Activated T-helper 17 cell treated with anti-CD3 and anti-CD28 coated beads, Interleukin-2, amount 50 U/mL, for 72 hours (primary cell): ENCODE data around the gene ASAP2. TPM values are rescaled to one million over a fixed set of nuclear protein-coding genes. Genes with fewer than 3 reads are reported as not detected.
A peak's percentile ranks its signal among the peaks of the same experiment; 100 is the strongest.

Experiments
- ATAC-seq: fragments of 150-1000 bp; cut with Tn5 transposase; replicated peaks from 2 replicates; pipeline ENCODE4 v1.10.0; 2021; ENCODE audit warnings: mild to moderate bottlenecking, moderate library complexity
- H3K27ac Mint-ChIP-seq: one replicate; pipeline ENCODE4 v1.8.0; 2022; ENCODE audit warnings: mixed read lengths
- H3K27me3 Mint-ChIP-seq: one replicate; pipeline ENCODE4 v1.8.0; 2022; ENCODE audit warnings: mixed read lengths
- H3K36me3 Mint-ChIP-seq: one replicate; pipeline ENCODE4 v1.8.0; 2022; ENCODE audit warnings: low read depth, mild to moderate bottlenecking, mixed read lengths
- H3K4me1 Mint-ChIP-seq: one replicate; pipeline ENCODE4 v1.8.0; 2022; ENCODE audit warnings: mixed read lengths
- H3K4me3 Mint-ChIP-seq: one replicate; pipeline ENCODE4 v1.8.0; 2022; ENCODE audit warnings: mild to moderate bottlenecking, mixed read lengths
- H3K9me3 Mint-ChIP-seq: one replicate; pipeline ENCODE4 v1.8.0; 2022; ENCODE audit warnings: mixed read lengths
- total RNA-seq, 2 donors: library from RNA; stranded (reverse); gene quantifications; one replicate each; pipeline ENCODE4 v1.2.3, GENCODE V29; 2022

ASAP2 gene
- total RNA-seq, 2 donors from 2014 or later, result 0.17 to 0.19 TPM

- no peaks in the 10 kb centered on the region for H3K36me3 Mint-ChIP-seq
- peaks cover 51% of the 10 kb centered on the region for H3K27me3 Mint-ChIP-seq
- H3K9me3 Mint-ChIP-seq, result no peaks in the 10 kb centered on the region
- no peak overlapping the region for H3K4me3 Mint-ChIP-seq
- H3K4me1 Mint-ChIP-seq, result no peaks in the 10 kb centered on the region
- H3K27ac Mint-ChIP-seq, result no peak overlapping the region
- ATAC-seq, result no peak
Observed at GRCh38 chr2:9228088-9228751, 21.6 kb downstream of the ASAP2 start.

- Mint-ChIP-seq H3K4me3 (no peak overlapping the region), H3K4me1 (no peaks in the 10 kb centered on the region), H3K9me3 (no peaks in the 10 kb centered on the region), H3K27ac (no peak overlapping the region), H3K36me3 (no peaks in the 10 kb centered on the region), H3K27me3 (peaks cover 51% of the 10 kb centered on the region)
- ATAC-seq, result no peak
Observed at GRCh38 chr2:9228781-9229469, 22.3 kb downstream of the ASAP2 start.

GRCh38 chr2:9229470-9229820 lies 22.8 kb downstream of the ASAP2 start:
- Mint-ChIP-seq H3K4me3 (no peak overlapping the region), H3K4me1 (no peaks in the 10 kb centered on the region), H3K27me3 (peaks cover 51% of the 10 kb centered on the region), H3K27ac (no peak overlapping the region), H3K9me3 (no peaks in the 10 kb centered on the region), H3K36me3 (no peaks in the 10 kb centered on the region)
- ATAC-seq, result no peak

GRCh38 chr2:9230051-9230802 lies 23.6 kb downstream of the ASAP2 start:
- Mint-ChIP-seq H3K4me3 (no peak overlapping the region), H3K36me3 (no peaks in the 10 kb centered on the region), H3K4me1 (no peaks in the 10 kb centered on the region), H3K27ac (no peak overlapping the region), H3K27me3 (peaks cover 49% of the 10 kb centered on the region), H3K9me3 (no peaks in the 10 kb centered on the region)
- no peak for ATAC-seq

- Mint-ChIP-seq H3K9me3 (no peaks in the 10 kb centered on the region), H3K27ac (no peak overlapping the region), H3K4me3 (no peak overlapping the region), H3K27me3 (peaks cover 43% of the 10 kb centered on the region), H3K4me1 (no peaks in the 10 kb centered on the region), H3K36me3 (no peaks in the 10 kb centered on the region)
- no peak for ATAC-seq
Observed at GRCh38 chr2:9230881-9231280, 24.3 kb downstream of the ASAP2 start.

- Mint-ChIP-seq H3K9me3 (no peaks in the 10 kb centered on the region), H3K4me3 (no peak overlapping the region), H3K27ac (no peak overlapping the region), H3K4me1 (no peaks in the 10 kb centered on the region), H3K27me3 (peaks cover 40% of the 10 kb centered on the region), H3K36me3 (no peaks in the 10 kb centered on the region)
- no peak for ATAC-seq
Observed at GRCh38 chr2:9231291-9232165, 24.9 kb downstream of the ASAP2 start.

- H3K4me1 Mint-ChIP-seq, result no peaks in the 10 kb centered on the region
- no peak overlapping the region for H3K4me3 Mint-ChIP-seq
- no peaks in the 10 kb centered on the region for H3K36me3 Mint-ChIP-seq
- H3K9me3 Mint-ChIP-seq, result no peaks in the 10 kb centered on the region
- no peak for ATAC-seq
- H3K27ac Mint-ChIP-seq, result no peak overlapping the region
- H3K27me3 Mint-ChIP-seq, result peaks cover 38% of the 10 kb centered on the region
Observed at GRCh38 chr2:9232166-9232479, 25.5 kb downstream of the ASAP2 start.

GRCh38 chr2:9232886-9233285 lies 26.3 kb downstream of the ASAP2 start:
- no peaks in the 10 kb centered on the region for H3K9me3 Mint-ChIP-seq
- no peak overlapping the region for H3K4me3 Mint-ChIP-seq
- no peaks in the 10 kb centered on the region for H3K36me3 Mint-ChIP-seq
- H3K27ac Mint-ChIP-seq, result no peak overlapping the region
- no peaks in the 10 kb centered on the region for H3K4me1 Mint-ChIP-seq
- H3K27me3 Mint-ChIP-seq, result peaks cover 31% of the 10 kb centered on the region
- ATAC-seq, result peak; percentile 55

GRCh38 chr2:9234680-9235146 lies 28.1 kb downstream of the ASAP2 start:
- Mint-ChIP-seq H3K4me3 (no peak overlapping the region), H3K9me3 (no peaks in the 10 kb centered on the region), H3K27me3 (peaks cover 26% of the 10 kb centered on the region), H3K27ac (no peak overlapping the region), H3K36me3 (no peaks in the 10 kb centered on the region), H3K4me1 (no peaks in the 10 kb centered on the region)
- peak; percentile 50 for ATAC-seq

- H3K4me3 Mint-ChIP-seq, result no peak overlapping the region
- no peaks in the 10 kb centered on the region for H3K4me1 Mint-ChIP-seq
- H3K9me3 Mint-ChIP-seq, result no peaks in the 10 kb centered on the region
- peaks cover 25% of the 10 kb centered on the region for H3K27me3 Mint-ChIP-seq
- H3K36me3 Mint-ChIP-seq, result no peaks in the 10 kb centered on the region
- ATAC-seq, result no peak
- no peak overlapping the region for H3K27ac Mint-ChIP-seq
Observed at GRCh38 chr2:9235147-9236044, 28.8 kb downstream of the ASAP2 start.

GRCh38 chr2:9236045-9236344 lies 29.4 kb downstream of the ASAP2 start:
- no peak overlapping the region for H3K27ac Mint-ChIP-seq
- no peaks in the 10 kb centered on the region for H3K4me1 Mint-ChIP-seq
- no peaks in the 10 kb centered on the region for H3K9me3 Mint-ChIP-seq
- no peaks in the 10 kb centered on the region for H3K36me3 Mint-ChIP-seq
- no peak overlapping the region for H3K4me3 Mint-ChIP-seq
- H3K27me3 Mint-ChIP-seq, result peaks cover 25% of the 10 kb centered on the region
- no peak for ATAC-seq

- H3K9me3 Mint-ChIP-seq, result no peaks in the 10 kb centered on the region
- H3K36me3 Mint-ChIP-seq, result no peaks in the 10 kb centered on the region
- no peaks in the 10 kb centered on the region for H3K4me1 Mint-ChIP-seq
- no peak for ATAC-seq
- H3K4me3 Mint-ChIP-seq, result no peak overlapping the region
- no peak overlapping the region for H3K27ac Mint-ChIP-seq
- peaks cover 19% of the 10 kb centered on the region for H3K27me3 Mint-ChIP-seq
Observed at GRCh38 chr2:9236867-9237266, 30.3 kb downstream of the ASAP2 start.

- Mint-ChIP-seq H3K27me3 (peaks cover 11% of the 10 kb centered on the region), H3K27ac (no peak overlapping the region), H3K9me3 (no peaks in the 10 kb centered on the region), H3K4me3 (no peak overlapping the region), H3K36me3 (no peaks in the 10 kb centered on the region), H3K4me1 (no peaks in the 10 kb centered on the region)
- ATAC-seq, result no peak
Observed at GRCh38 chr2:9237831-9238230, 31.2 kb downstream of the ASAP2 start.
